ACC112 (cell line): ENCODE results near the gene MAST4.

ENCODE experiments used
- H2AFZ ChIP-seq: fragments of 200-600 bp; sonication (generic); one replicate; pipeline ENCODE4 v1.6.0; 2017; ENCODE audit warnings: antibody characterized with exemption, low read length; ENCODE audit not compliant: unreplicated experiment
- H3K27ac ChIP-seq: fragments of 200-600 bp; sonication (generic); 2 replicates; pipeline ENCODE4 v1.5.1; 2014; ENCODE audit warnings: low read depth, mild to moderate bottlenecking, antibody characterized with exemption, low read length, moderate library complexity
- H3K27me3 ChIP-seq: fragments of 200-600 bp; sonication (generic); 2 replicates; pipeline ENCODE4 v1.6.1; 2014; ENCODE audit warnings: mild to moderate bottlenecking, antibody characterized with exemption, low read length, moderate library complexity, mixed read lengths; ENCODE audit not compliant: insufficient read depth
- H3K36me3 ChIP-seq: fragments of 200-600 bp; sonication (generic); 2 replicates; pipeline ENCODE4 v1.6.1; 2016; ENCODE audit warnings: mild to moderate bottlenecking, antibody characterized with exemption, low read length, moderate library complexity, mixed read lengths; ENCODE audit not compliant: insufficient read depth
- H3K4me1 ChIP-seq: fragments of 200-600 bp; sonication (generic); one replicate; pipeline ENCODE4 v1.6.1; 2016; ENCODE audit warnings: low read length, mixed read lengths; ENCODE audit not compliant: insufficient read depth, unreplicated experiment, control insufficient read depth
- H3K4me3 ChIP-seq: fragments of 200-600 bp; sonication (generic); 2 replicates; pipeline ENCODE4 v1.5.1; 2014; ENCODE audit warnings: mild to moderate bottlenecking, low read depth, low read length
- H3K79me2 ChIP-seq: fragments of 200-600 bp; sonication (generic); one replicate; pipeline ENCODE4 v1.6.0; 2016; ENCODE audit warnings: low read length; ENCODE audit not compliant: control insufficient read depth, unreplicated experiment, insufficient read depth

The MAST4 gene

DNA sequence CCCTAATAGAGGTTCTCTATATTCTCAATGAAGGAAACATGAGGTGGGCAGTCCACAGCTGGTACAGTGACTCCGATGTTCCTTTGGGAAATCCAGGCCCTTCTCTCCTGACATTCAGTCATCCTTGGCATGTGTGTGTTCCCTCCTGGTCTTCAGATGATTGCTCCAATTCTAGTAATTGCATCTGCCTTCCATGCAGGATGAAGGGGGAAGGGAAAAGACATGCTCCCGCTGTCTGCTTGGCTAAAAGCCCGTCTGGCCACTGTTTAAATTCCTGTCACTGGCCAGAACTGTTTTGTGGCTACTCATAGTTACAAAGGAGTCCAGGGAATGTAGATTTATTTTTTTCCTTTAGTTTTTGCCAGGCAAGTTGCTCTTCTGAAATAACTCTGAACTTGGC lies 65.0 kb downstream of the MAST4 start:
- no peaks in the 10 kb centered on the region for H3K4me1 ChIP-seq
- no peaks in the 10 kb centered on the region for H3K79me2 ChIP-seq
- no peaks in the 10 kb centered on the region for H3K36me3 ChIP-seq
- no peak overlapping the region for H3K27ac ChIP-seq
- peaks cover 22% of the 10 kb centered on the region for H3K27me3 ChIP-seq
- H2AFZ ChIP-seq = no peak overlapping the region
- no peak overlapping the region for H3K4me3 ChIP-seq

DNA sequence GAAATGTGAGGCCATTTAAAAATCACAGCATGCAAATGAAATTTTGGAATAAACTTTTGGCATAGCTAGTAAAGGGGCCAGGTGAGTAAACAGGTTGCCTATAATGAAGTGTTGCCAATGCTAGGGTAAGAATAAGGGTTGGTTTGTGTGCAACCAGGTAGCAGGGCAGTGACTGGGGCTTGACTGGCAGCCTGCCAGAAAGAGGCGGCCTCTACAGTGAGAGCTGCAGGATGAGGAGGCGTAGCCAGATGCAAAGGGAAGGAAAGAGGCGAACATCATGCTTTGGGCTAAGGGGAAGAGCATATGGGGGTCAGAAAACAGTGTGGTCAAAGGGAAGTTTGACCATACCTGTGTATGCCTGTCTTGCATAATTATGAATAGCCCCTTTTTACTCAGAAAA lies 70.6 kb downstream of the MAST4 start:
- Histone ChIP-seq H3K27ac (no peak overlapping the region), H3K4me3 (no peak overlapping the region), H2AFZ (no peak overlapping the region), H3K36me3 (no peaks in the 10 kb centered on the region), H3K27me3 (peaks cover 45% of the 10 kb centered on the region), H3K79me2 (no peaks in the 10 kb centered on the region), H3K4me1 (no peaks in the 10 kb centered on the region)

DNA sequence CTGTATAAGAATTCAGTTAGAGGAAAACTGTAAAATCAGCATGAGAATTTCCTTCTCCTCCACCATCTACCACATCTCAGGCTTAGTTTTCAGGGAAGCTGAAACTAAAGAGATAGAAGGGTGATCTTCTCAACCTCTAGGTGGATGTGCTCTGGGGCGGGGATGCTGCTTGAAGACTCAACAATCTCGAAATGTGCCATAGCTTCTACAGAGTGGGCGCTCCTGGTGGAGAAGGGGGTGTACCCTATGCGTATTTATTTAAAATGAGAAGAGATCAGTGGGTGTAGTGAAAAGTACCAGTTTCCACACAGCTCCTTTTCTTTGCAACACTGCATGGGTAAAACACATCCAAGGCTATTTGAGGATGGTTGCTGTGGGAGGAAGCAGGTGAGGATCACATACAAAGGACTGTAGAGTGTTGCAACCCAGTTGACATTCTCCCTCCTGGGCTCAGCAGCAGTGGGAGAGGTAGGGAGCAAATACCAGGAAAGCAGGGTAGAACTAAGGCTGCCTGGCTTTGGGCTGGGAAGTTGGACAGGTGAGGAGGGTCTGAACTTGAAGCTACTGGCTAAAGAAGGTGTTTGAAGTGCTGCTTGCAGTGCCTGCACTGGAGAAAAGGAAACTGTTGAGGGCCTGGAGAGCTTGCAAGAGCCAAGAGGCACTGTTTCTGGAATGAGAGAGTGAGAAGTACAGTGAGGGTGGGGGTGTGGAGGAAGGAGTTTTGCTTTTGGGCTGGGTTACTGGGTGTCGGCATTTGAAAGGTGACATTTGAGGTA lies 73.1 kb downstream of the MAST4 start:
- Histone ChIP-seq H3K4me1 (no peaks in the 10 kb centered on the region), H3K36me3 (no peaks in the 10 kb centered on the region), H3K27ac (no peak overlapping the region), H3K27me3 (peaks cover 46% of the 10 kb centered on the region), H2AFZ (no peak overlapping the region), H3K79me2 (no peaks in the 10 kb centered on the region), H3K4me3 (no peak overlapping the region)

DNA sequence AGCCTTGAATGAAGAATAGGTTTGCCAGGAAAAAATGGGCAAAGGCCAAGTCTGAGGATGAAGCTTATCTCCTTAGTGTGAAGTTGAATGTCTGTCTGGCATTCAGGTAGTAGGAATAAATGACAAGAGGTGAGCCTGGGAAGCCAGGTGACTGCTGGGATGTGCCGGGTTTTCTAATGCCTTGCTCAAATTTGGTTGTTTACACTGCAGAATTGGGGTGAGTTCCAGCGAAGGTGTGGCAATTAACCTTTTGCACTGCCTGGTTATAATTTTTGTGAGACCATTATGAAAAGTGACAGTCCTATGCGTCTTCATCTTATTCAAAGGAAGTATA lies 73.6 kb downstream of the MAST4 start:
- Histone ChIP-seq H3K4me1 (no peaks in the 10 kb centered on the region), H2AFZ (no peak overlapping the region), H3K79me2 (no peaks in the 10 kb centered on the region), H3K27ac (no peak overlapping the region), H3K27me3 (peaks cover 45% of the 10 kb centered on the region), H3K4me3 (no peak overlapping the region), H3K36me3 (no peaks in the 10 kb centered on the region)

DNA sequence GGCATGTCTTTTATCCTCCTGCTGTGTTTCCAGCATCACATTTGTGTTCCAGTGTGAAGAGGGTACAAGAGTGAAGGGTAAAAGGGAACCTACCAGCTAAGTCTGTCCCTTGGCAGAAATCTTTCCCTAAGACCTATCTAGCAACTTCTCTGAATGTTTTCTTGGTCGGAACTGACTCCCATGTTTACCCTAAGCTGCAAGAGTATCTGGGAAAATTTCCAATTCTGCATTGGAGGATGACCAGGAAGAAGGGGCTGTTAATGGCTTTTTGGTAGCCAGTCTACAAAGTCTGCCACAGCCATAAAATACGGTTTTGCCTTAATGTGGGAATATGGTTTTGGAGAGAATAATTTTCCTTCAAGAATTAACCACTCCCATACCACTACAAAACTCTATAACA lies 75.1 kb downstream of the MAST4 start:
- Histone ChIP-seq H3K4me1 (no peaks in the 10 kb centered on the region), H3K27me3 (peaks cover 41% of the 10 kb centered on the region), H3K79me2 (no peaks in the 10 kb centered on the region), H3K27ac (no peak overlapping the region), H3K4me3 (no peak overlapping the region), H3K36me3 (no peaks in the 10 kb centered on the region), H2AFZ (no peak overlapping the region)

DNA sequence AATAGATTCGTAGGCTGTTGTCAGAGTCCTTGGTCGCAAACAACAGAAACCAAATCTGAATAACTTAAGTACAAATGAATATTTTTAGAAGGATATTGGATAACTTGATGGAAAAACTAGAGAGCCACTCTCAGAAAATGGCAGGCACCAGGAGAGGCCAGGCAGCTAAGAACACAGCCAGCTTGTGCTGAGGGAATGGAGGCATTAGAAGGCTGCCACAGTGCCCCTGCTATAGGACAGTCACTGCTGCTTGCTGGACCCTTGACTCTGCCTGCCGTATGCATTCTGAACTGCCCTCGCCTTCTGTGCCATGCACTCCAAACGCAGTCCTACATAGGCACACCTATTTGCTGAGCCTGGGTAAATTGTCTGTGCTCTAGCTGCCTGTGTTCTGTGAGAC lies 78.6 kb downstream of the MAST4 start:
- Histone ChIP-seq H2AFZ (no peak overlapping the region), H3K79me2 (no peaks in the 10 kb centered on the region), H3K4me3 (no peak overlapping the region), H3K36me3 (no peaks in the 10 kb centered on the region), H3K27ac (no peak overlapping the region), H3K27me3 (peaks cover 31% of the 10 kb centered on the region), H3K4me1 (no peaks in the 10 kb centered on the region)

DNA sequence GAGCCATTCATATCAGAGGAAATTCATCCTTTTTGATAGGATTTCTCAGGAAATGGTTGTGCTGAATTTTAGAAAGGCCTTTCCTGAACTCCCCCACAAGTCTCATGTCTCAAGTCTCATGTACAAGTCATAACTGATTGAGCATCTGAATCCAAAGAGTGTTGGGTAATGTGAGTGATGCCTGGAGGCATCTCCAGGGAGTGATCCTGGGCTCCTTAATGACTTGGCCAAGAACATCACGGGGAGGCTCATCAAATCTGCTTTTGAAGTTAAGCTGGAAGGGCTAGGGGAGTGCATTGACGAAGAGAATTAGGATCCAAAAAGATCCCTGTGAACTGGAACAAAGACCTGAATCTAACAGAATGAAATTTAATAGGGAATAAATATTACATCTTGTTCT lies 79.2 kb downstream of the MAST4 start:
- Histone ChIP-seq H2AFZ (no peak overlapping the region), H3K36me3 (no peaks in the 10 kb centered on the region), H3K27me3 (peaks cover 31% of the 10 kb centered on the region), H3K79me2 (no peaks in the 10 kb centered on the region), H3K27ac (no peak overlapping the region), H3K4me1 (no peaks in the 10 kb centered on the region), H3K4me3 (no peak overlapping the region)

DNA sequence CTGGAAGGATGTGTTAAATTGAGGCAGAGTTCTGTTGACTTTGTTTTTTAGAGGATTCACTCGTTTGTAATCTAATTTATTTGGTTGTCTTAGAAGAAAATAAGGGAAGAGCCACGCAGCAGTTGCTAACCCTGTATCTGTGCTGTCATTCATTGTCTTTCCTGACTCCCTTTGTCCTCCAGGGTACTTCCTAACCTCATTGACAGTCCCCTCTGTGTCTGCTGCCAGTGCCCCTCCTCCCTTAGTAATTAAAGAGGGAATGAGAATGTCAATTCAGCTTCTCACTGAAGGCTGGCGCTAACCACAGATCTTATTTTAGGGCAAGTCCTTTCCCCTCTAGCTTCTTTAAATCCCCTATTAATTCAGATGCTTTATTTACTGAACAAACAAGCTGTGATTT lies 84.0 kb downstream of the MAST4 start:
- no peaks in the 10 kb centered on the region for H3K79me2 ChIP-seq
- H2AFZ ChIP-seq = no peak overlapping the region
- H3K27ac ChIP-seq = no peak overlapping the region
- H3K27me3 ChIP-seq = peaks cover 20% of the 10 kb centered on the region
- no peak overlapping the region for H3K4me3 ChIP-seq
- H3K4me1 ChIP-seq = no peaks in the 10 kb centered on the region
- no peaks in the 10 kb centered on the region for H3K36me3 ChIP-seq

DNA sequence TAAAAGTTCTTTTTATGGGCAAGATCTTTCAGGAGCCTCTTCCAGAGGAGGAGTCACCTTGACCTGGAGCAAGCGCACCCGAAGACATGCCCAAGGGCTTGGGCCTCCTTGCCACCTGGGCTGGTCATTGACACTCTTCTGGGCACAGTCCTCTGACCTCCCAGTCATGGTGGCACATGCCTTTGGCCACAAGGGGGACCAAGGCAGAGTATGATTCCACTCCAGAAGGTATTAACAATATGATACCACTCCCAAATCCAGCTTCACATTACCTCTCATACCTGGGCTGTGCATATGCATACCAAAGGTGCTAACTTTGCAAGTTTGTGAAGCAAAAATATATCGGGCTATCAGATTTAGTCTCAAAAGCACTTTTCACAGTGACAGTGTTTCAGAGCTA lies 84.6 kb downstream of the MAST4 start:
- peaks cover 14% of the 10 kb centered on the region for H3K27me3 ChIP-seq
- H3K27ac ChIP-seq = no peak overlapping the region
- no peaks in the 10 kb centered on the region for H3K79me2 ChIP-seq
- no peak overlapping the region for H3K4me3 ChIP-seq
- no peak overlapping the region for H2AFZ ChIP-seq
- H3K36me3 ChIP-seq = no peaks in the 10 kb centered on the region
- H3K4me1 ChIP-seq = no peaks in the 10 kb centered on the region

DNA sequence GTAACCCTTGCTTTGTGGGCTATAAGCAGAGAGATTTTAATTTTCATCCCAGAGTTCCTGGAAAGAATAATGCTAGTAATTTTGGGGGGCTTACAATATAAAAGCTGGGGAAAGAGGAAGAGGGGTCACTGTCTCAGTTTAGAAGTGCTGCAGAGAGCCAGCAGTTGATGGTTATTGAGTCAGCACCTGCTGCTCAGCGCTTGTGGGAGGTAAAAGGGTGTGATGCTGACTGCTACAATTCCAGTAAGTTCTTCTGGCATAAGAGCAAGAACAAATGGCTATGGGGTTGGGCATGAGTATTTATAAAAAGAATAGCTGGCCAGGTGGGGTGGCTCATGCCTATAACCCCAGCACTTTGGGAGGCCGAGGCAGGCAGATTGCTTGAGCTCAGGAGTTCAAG lies 88.5 kb downstream of the MAST4 start:
- Histone ChIP-seq H3K79me2 (no peaks in the 10 kb centered on the region), H3K4me3 (no peak overlapping the region), H3K27ac (no peak overlapping the region), H2AFZ (no peak overlapping the region), H3K27me3 (no peaks in the 10 kb centered on the region; the same call in 1 of the 2 replicates), H3K4me1 (no peaks in the 10 kb centered on the region), H3K36me3 (no peaks in the 10 kb centered on the region)

DNA sequence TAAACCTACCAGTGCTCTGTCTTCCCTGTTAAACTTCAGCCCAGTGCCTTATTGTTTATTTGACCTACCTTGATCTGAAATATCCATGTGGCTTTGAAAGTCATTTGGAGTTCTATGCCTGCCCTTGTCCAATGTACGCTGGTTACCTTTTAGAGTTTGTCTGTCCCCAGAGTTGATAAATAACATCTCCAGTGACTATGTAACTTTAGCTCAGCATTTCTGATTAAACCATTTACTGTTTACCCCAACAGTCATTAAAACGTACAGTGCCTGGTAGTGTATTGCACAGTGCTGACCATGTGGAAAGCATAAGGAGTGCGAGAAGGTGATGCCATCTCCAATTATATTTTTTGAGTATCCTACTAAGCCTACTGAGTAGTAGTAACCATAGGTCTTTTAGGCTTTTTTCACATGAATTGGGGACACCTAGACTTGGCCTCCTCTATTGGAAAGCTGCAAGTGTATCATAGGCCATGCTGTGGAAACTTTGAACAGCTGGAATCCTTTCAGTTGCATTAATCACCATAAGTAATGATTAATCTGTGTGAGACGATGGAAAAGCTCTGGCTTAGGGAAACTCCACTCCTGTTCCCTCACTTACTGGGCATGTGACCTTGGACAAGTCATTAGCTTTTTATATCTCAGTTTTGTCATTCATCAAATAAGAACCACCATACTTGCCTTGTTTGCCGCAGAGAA lies 93.5 kb downstream of the MAST4 start:
- H2AFZ ChIP-seq = no peak overlapping the region
- H3K4me1 ChIP-seq = no peaks in the 10 kb centered on the region
- peaks cover 7% of the 10 kb centered on the region for H3K27me3 ChIP-seq
- no peak overlapping the region for H3K4me3 ChIP-seq
- no peaks in the 10 kb centered on the region for H3K79me2 ChIP-seq
- no peaks in the 10 kb centered on the region for H3K36me3 ChIP-seq
- no peak overlapping the region for H3K27ac ChIP-seq
